ENCODE measurements around the gene PSME3IP1.
"Not testable (repeated sequence)": the region's sequence is repeated elsewhere in the genome, so short reads cannot be mapped to it uniquely, and the experiment has no call there.

PSME3IP1 gene

DNA sequence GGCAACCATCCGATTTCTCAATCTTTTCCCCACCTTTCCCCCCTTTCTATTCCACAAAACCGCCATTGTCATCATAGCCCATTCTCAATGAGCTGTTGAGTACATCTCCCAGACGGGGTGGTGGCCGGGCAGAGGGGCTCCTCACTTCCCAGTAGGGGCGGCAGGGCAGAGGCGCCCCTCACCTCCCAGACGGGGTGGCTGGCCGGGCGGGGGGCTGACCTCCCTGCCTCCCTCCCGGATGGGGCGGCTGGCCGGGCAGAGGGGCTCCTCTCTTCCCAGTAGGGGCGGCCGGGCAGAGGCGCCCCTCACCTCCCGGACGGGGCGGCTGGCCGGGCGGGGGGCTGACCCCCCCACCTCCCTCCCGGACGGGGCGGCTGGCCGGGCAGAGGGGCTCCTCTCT lies 14.5 kb upstream of the PSME3IP1 start:
- not testable (repeated sequence) for DNase-seq (ENCODE audit: low read depth, low spot score)

DNA sequence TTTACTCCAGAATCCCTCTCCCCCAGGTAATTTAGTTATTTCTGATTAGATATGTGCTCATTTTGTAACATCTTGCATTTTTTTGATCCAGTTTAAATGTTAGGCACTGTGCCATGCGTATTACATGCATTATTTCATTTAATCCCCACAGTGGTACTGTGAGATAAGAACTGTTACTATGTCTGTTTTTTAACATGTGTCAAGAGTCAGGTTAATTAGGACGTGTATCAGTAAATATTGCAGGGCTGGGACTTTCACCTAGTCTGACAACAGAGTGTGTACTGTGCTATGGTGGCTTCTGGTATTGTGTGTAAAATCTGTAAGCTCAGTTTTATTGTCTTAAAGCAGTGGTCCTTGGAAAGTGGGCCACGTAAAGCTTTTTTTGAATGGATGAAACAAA lies 10.9 kb upstream of the PSME3IP1 start:
- no peak for DNase-seq (ENCODE audit: low read depth, low spot score)

DNA sequence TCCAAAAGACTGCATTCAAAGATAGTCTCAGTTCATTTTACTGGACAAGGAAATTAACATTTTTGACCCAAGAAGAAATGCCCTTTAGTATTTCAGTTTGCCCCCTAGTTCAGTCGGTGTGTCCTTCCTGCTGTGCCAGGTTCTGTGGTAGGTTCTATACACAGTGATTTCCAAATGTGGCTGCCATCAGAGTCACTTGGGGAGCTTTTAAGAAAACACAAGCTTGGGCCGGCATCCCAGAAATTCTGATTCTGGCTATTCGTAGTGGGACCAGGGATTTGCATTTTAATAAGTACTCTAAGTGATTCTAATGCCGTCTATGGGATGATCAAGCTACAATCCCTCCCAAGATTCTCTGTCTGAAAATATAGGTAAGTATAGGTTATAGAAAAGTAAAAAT lies 10.4 kb upstream of the PSME3IP1 start:
- no peak for DNase-seq (ENCODE audit: low read depth, low spot score)

DNA sequence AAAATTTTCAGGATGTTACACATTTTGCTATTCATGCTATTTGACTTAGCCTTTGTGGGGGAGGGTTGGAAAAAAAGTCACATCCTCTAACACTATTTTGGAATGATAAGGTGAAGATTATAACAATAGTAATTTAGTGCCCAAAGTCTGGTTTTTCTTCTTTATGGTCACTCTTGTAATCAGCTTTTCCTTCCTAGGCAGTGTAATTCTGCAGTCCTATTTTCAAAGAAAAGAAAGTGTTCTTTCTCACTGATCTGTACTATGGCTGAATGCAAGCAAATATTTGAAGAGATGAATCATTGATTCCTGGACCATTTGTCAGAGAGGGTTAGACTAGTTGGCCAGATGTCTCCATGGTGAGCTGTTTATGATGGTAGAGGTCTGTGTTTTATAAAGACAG lies 8.7 kb upstream of the PSME3IP1 start:
- DNase-seq (ENCODE audit: low read depth, low spot score) = no peak

DNA sequence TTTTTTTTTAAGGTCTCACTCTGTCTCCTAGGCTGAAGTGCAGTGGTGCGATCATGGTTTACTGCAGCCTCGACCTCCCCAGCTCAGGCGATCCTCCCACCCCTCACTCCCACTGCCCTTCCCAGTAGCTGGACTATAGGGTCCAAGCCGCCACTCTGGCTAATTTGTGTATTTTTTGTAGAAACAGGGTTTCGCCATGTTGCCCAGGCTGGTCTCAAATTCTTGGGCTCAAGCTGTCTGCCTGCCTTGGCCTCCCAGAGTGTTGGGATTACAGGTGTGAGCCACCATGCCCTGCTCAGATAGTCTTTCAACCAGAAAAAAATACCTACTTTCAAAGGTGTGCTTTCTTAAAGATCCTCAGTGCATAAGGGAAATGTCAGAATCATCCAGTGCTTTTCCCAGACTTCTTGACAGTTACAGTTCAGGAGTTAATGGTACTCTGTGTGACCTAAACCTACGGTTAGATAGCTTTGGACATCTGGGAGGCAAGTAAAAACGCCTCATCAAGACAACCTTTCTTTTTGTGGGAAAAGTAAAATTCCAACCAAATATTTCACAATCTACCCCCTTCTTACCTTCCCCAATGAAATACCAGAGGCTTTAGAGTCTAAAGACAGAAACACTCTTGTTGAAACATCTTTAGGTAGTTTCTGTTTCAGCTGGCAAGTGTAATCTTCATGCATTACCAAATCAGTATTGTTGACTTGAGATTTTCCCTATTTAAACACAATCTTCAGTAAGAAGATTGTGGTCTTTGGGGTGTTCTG lies 7.1 kb upstream of the PSME3IP1 start:
- DNase-seq (ENCODE audit: low read depth, low spot score) = no peak

DNA sequence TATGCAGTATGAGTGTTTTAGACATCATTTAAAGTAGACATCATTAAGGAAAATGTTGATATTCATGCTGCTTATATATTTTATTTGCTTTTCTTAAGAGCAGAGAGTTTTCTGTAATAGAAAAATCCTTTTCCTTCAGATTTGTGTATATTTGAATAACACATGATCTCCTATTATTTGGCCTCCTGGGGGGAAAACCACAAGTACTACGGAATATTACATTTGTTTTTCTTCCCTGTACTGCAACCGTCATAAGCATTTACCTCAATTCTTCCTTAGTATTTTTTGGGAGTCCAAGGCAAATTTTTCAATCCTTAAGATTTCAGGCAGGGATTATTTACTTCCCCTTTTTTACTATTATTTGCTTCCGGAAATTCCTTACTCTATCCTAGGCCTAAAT lies 6.3 kb upstream of the PSME3IP1 start:
- no peak for DNase-seq (ENCODE audit: low read depth, low spot score)

DNA sequence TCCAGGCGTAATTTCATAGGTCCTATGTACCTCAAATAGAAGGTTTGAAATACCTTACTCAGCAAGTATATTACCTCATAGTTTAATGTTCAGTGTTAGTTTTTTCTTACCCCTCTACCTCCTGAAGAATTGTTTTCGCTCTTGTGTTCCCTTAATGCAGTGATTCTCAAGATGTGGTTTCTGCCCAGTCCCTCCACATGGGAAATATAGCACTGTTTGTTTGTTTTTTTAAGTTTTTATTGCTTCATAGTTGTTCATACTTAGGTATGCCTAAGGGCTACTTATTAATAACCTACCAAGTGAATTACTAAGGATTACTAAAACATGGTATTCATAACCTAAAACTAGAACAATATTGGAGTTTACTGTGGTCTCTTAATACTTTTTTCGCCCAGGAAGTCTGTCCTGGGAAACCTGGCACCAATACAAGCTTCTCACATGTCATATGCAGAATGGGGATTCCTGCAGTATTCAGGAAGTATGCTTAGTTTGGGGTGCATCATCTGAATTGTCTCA lies 5.3 kb upstream of the PSME3IP1 start:
- DNase-seq (ENCODE audit: low read depth, low spot score) = no peak

- DNase-seq (ENCODE audit: low read depth, low spot score) = no peak
Observed at GRCh38 chr16:57190136-57190535, 4.3 kb upstream of the PSME3IP1 start.

- DNase-seq (ENCODE audit: low read depth, low spot score) = not testable (repeated sequence)
Observed at GRCh38 chr16:57189527-57189926, 3.7 kb upstream of the PSME3IP1 start.

DNA sequence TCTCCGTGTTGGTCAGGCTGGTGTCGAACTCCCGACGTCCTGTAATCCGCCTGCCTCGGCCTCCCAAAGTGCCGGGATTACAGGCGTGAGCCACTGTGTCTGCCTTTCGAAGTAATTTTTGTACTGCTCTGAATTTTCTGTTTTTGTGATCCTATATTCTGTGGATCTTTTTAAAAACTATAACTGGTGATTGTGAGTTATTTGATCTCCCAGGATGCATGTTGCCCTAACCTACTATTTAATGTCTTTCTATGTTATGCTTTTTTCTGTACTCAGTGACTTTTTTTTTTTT lies 2.8 kb upstream of the PSME3IP1 start:
- no peak for DNase-seq (ENCODE audit: low read depth, low spot score)

DNA sequence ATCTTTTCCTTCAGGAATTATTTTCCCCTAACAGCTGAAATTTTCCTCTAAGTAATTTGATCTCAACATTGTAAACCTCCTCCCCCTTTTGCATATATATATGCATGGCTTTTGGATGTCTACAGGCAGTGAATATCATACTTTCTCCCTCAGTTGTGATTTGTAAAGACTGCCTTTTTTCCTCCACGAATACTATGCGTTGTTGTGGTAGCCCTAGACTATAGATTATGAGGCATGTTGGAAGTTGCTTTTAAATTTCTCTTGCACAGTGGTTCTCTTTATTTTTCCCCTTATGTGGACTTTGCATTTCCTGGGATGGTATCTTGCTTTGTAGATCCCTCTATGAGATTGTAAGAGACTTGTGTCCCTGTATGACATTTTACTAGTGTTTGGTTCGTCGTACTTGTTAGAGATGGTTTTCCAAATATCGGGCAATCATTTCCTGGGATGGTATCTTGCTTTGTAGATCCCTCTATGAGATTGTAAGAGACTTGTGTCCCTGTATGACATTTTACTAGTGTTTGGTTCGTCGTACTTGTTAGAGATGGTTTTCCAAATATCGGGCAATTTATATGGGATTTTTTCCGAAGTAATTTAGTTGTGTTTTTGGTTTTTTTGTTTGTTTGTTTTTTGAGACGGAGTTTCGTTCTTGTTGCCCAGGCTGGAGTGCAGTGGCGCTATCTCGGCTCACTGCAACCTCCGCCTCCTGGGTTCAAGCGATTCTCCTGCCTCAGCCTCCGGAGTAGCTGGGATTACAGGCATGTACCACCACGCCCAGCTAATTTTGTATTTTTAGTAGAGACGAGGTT lies 2.3 kb upstream of the PSME3IP1 start:
- DNase-seq (ENCODE audit: low read depth, low spot score) = not testable (repeated sequence)

DNA sequence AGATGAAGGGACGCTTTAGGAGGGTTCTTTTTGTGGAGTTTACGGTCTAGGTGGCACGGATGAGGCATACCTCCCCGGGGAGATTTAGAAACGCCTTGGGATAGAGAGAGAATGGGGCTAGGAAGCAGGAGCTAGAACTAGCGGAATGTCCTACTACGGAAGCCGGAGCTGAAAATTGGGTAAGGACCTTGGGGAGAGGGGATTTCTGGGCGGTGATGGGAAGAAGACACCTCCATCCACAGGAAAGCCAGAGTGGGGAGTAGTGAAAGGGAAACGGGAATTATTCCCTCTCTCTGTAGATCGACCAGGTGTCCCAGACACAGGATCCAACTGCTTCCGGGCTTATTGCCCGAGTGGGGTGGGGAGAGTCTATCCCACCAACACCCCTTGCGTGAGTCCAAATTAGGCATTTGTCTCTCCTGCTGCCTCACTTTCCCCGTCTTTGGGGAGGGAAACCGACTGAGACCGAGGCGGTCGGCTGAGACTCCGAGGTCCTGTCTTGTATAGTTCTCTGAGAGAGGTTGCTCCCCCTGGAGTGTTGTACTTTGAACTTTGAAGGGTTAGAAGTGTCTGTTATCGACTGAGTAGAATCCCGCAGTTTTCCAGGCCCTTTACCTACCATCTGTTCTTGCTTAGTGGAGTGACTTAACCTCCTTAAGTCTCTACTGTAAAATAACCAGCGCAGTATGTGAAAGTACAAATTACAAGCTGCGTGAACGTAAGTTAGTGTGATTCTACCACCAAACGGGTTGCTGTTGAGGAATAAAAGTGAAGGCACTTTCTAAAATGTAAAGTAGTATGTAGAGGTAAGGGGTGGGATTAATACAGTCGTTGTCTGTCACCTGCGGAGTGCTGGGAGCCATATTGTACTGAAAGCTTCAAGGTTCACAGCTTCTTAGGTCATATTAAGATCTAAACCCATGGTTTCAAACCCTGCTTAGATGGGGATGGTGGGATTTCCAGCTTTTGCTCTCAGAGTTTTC lies 1.3 kb upstream of the PSME3IP1 start:
- DNase-seq (ENCODE audit: low read depth, low spot score) = no peak

GRCh38 chr16:57185446-57185944 lies 344 bp downstream of the PSME3IP1 start:
- no peak for DNase-seq (ENCODE audit: low read depth, low spot score)

DNA sequence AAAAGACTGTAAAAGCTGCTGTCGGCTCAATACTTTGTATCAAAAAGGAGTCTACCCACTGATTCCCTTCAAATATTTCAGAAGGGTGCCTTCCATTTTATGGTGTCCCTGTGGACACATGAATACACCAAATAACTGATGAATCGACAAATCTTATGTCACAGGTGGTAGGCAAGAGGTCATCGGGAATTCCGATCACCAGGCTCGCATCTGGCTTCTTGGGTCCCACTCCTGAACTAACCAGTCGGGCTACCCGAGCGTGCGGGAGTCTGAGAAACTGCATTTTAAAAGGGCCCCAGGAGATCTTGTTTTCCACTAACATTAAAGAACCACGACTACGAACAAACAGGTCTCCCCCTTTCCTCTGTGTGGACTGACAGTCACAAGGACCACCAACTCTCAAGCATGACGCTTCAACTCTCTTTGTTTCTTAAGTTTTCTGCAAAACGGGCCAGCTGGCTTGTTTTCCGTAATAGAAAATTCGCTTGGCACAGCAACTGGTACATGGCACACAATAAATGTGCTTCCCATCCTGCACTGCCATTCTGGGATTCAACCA lies 873 bp downstream of the PSME3IP1 start:
- no peak for DNase-seq (ENCODE audit: low read depth, low spot score)

DNA sequence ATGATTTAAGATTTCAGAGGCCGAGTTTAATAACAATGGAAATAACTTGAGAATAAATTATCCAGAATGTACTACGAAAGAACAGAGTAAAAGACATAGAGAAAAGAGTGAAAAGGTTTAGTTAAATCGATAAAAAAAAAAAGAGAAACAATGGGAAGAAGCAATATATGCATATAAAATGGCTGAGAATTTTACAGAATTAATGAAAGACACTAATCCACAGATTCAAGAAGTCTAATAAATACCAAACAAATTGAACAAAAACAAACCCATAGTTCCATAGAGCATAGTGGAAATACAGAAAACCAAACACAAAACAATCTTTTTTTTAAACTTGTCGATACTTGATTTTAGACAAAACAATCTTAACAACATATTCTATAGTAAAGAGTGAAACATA lies 1.7 kb downstream of the PSME3IP1 start:
- DNase-seq (ENCODE audit: low read depth, low spot score) = no peak

DNA sequence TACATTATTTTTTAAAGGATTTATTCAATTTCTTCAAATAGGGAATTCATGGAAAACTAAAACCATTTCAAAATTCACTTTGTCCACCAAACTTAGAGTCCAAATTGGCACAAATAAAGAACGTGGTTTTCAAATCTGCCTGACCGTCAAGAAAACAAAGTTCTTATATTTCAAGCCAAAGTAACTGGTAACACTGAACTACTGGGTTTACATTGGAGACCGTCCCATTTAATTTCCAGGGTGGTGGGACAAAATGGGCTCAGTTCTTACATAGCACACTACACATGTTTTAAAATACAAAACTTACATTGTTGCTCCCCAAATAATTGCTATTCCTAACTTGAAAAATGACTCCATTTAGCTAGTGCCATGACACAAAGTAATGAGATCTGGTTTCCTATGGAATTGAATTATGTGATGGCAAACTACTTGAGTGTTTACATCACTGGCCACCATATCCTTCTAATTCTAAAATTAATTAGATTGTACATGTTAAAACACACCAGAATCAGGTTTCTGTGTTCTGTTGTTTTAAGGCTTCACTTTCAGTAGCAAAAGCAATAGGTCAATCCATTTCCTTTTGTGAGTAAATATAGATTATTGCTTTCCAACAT lies 6.5 kb downstream of the PSME3IP1 start:
- DNase-seq (ENCODE audit: low read depth, low spot score) = no peak

- no peak for DNase-seq (ENCODE audit: low read depth, low spot score)
Observed at GRCh38 chr16:57178793-57179212, 7.0 kb downstream of the PSME3IP1 start.

GRCh38 chr16:57178196-57178595 lies 7.6 kb downstream of the PSME3IP1 start:
- no peak for DNase-seq (ENCODE audit: low read depth, low spot score)

GRCh38 chr16:57175896-57176295 lies 9.9 kb downstream of the PSME3IP1 start:
- no peak for DNase-seq (ENCODE audit: low read depth, low spot score)

DNA sequence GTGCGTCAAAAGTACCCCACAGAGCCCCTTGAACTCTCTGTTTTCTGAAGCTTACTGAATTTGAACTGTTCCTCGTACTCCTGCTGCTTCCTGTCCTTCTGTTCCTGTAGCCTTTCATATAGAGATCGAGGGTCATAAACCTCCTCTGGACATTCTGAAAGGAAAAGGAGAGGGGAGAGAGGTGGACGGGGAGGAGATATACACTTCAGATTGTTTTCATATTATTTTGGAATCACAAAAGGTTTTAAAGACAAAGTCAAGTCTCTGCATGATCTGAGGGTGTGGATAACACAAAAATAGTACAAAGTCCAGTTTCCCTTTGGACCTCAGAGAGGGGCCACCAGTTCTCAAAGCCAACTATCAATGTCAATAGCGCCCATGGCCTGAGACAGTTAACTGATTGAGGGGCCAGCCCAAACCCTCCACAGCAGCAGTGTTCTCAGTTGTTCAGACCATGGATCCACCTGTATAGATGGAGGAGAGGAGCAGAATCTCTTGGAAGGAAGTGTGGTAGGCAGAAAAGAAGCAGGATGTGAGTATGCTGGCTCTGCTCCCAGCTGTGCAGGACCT lies 13.0 kb downstream of the PSME3IP1 start:
- DNase-seq (ENCODE audit: low read depth, low spot score) = no peak

DNA sequence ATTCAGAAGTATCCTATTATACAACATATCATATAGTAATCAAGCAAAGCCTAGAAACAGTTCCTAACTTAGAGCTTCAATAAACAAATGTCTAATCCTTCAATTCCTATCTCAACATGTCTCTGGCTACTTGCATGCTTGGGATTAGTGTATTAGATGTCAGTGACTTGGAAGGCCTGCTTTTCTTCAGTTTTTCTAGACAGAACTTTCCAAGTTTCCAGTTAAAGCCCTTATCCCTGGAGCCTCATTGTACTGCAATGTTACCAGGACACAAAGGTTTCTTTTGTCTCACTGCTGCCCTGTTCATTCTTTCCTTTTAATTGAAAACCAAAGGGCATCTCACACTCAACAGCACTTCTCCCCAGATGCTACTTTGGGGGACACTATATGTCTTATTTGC lies 16.5 kb downstream of the PSME3IP1 start:
- no peak for DNase-seq (ENCODE audit: low read depth, low spot score)
